Stimulated activated CD4-positive, alpha-beta T cell treated with anti-CD3 and anti-CD28 coated beads, Interleukin-4, amount 100 ng/mL, for 4 hours (primary cell): ENCODE measurements around the gene MTMR12.
"Not testable (repeated sequence)": the region's sequence is repeated elsewhere in the genome, so short reads cannot be mapped to it uniquely, and the experiment has no call there.

Experiments
- DNase-seq, 2 experiments: peaks; one replicate each; pipeline ENCODE4 v3.0.0-alpha.2; 2020

The MTMR12 gene

DNA sequence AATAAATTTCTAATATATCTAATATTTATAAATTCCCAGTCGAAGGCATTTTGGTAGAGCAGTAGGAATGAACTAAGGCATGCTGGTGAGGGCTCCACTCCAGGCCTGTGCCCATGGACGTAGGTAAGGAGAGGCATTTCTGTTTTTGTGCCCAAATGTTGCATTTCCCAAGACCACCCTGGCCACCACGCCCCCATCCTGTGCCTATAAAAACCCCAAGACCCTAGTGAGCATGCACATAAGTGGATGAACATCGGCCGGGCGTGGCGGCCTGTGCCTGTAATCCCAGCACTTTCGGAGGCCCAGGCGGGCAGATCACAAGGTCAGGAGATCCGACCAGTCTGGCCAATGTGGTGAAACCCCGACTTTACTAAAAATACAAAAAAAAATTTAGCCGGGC, 10.1 kb upstream of the MTMR12 start:
- no peak for DNase-seq

DNA sequence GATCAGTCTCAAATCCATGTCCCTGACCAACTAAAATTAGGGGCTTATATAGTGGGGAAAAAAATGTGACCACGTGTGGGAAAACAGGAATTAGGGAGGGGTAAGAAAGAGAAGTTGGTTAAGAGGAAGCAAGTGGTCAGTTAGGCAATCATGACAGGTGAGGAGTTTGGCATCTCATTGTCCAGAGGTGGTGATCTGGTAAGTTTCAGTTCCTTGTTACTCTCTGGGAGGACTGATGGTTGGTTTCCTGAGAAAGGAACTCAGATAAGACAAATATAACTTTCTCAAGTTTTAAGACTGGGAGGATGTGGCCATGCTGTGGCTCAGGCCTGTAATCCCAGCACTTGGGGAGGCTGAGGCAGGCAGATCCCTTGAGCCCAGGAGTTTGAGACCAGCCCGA, 9.0 kb upstream of the MTMR12 start:
- not testable (repeated sequence) for DNase-seq

DNA sequence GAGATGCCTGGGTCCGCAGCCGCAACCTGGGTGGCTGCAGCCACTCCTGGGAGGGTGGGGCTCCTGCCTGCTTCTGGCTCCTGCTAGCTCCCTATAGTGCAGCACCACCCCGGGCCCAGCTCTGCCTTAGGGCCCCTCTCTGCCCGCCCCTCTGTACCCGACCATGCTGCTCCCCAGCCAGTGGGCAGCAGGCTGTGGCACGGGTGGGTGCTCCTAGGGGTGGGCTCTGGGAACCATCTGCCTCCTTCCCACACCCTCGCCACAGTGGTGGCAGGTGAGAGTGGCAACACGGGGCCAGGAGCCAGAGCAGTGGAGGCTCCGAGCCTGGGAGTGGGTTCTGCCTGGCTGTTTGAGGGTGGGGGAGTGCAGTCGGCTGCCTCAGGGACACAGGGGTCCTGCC, 7.8 kb upstream of the MTMR12 start:
- DNase-seq = no peak

DNA sequence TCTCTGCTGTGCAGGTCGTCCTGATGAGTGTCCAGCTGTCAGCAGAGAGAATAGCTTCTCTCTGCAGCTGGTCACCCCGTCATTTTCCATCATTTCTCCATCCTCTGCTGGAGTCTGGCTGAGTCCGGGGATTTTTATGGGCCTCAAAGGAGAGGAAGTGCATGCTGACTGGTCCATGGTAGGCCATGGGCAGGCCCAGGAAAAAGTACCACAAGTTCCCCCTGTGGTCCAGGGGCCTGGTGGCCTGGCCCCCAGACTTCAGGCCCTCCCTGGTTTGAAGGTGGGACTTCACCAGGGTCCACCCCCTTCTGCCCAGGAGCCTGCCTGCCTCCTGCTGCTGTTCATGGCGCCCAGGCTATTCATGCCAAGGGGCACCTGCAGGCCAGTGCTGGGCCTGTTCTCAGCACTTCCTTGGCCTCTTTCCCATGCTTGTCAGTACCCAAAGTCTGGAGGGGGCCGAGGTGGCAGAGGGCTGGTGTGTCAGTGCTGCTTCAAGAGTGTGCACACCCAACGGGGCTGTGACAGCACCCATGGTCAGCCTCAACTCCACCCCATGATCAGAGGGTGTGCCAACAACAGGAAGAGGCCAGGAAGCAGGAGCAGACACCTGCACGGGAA, 7.3 kb upstream of the MTMR12 start:
- no peak for DNase-seq

DNA sequence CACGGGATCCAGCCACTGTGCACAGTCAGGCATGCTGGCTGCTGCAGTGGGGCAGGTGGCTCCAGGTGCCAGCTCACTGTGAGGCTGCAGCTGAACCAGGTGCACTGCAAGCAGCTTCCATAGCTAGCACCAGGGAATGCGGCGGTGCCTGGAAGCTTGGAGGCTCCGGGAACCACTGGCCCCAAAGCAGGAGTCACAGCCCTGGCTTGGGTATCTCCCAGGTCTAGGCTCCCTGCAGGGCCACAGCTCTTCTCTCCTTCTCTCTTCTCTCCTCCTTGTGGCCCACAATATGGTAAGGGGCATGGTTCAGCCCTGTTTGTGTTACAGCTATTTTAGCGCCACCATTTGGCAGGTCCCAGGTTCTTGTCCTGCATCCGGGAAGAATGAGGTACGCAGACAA, 6.7 kb upstream of the MTMR12 start:
- no peak for DNase-seq

DNA sequence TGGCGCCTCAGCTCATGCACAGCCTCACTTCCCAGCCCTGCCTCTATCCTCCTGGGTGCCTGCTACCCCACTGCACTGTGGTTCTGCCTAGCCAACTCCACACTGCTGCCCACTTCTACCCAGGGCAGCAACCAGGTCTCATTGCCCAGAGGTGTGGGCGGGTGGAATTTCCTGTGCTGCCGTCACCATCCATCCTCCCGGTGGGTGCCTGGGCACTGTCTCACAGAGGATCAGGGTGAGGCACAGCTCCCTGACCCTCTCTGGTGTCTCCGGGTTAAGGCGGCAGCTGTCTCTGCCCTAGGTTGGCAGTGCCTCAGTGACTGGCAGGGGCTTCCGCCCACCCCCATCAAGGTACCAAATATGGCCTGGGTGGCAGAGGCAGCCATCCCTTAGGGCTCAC, 4.3 kb upstream of the MTMR12 start:
- DNase-seq = no peak

DNA sequence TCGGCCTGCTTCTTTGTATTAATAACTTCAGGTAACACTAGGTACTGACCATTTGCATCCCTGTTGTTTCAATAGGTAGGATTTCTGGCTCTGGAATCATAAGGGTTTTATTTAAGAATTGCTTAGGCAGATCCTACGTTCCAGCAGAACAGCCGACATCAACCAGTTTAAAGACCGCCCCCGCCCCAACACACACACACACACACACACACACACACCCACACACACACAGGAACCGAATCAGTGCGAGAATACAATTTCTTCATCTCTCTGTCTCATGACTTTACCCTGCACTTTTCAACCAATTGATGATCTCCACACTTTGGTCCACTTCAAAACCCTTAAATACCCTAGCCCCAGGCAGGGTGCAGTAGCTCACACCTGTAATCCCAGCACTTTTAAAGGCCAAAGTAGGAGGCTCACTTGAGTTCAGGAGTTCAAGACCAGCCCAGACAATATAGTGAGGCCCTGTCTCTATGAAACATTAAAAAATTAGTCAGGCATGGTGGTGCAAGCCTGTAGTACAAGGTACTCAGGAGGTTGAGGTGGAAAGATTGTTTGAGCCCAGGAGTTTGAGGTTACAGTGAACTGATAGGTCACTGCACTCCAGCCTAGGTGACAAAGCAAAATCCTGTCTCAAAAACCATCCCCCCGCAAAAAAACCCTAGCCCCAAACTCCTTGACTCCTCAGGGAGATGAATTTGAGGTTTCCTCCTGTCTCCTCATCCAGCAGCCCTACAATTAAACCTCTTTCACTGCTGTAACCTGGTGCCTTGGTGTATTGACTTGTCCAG, 2.7 kb upstream of the MTMR12 start:
- DNase-seq = no peak

DNA sequence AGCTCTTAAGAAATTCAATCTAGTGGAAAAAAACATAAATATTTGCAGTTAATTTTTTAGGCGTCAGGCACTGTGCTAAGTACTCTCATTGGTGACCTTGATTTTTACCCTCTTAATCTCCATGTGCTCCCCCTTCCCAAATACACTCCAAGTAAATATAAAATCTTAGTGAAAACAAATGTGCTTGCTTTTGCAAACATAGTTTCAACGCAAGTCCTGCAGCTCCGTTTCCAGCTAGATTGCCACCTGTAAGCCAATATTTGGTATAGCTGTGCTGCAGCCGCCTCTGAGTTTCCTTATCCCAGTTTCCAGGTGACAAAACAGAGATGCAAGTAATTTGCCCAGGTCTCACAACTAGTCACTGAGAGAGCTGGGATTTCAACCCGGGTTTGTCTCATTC, 1.9 kb upstream of the MTMR12 start:
- no peak for DNase-seq

DNA sequence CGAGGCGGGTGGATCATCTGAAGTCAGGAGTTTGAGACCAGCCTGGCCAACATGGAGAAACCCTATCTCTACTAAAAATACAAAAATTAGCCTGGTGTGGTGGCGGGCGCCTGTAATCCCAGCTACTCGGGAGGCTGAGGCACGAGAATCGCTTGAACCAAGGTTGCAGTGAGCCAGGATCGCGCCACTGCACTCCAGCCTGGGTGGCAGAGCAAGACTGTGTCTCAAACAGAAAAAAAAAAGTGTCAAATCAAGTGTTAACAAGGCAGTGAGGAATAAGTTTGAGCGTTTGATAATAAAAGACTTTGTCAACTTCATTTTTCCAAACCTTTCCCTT, 1.4 kb upstream of the MTMR12 start:
- not testable (repeated sequence) for DNase-seq

DNA sequence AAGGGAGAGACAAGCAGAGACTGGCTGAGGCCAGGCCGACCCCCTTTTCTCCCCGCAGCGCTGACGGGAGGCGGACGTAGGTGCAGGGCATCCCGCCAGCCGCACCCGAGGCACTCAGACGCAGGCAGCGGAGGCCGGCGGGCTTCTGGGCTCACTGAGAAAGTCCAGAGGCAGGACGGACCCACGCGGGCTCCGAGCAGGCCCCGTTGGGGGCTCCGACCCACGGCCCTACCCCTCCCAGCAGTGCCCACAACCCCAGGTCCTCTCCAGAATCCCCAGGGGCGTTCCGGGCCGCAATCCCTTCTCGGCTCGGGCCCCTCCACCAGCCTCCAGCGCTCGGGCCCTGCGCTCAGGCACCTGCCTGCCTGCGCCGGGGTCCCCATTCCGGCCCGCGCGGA, 543 bp downstream of the MTMR12 start:
- DNase-seq = peak; percentile 19 to 46

DNA sequence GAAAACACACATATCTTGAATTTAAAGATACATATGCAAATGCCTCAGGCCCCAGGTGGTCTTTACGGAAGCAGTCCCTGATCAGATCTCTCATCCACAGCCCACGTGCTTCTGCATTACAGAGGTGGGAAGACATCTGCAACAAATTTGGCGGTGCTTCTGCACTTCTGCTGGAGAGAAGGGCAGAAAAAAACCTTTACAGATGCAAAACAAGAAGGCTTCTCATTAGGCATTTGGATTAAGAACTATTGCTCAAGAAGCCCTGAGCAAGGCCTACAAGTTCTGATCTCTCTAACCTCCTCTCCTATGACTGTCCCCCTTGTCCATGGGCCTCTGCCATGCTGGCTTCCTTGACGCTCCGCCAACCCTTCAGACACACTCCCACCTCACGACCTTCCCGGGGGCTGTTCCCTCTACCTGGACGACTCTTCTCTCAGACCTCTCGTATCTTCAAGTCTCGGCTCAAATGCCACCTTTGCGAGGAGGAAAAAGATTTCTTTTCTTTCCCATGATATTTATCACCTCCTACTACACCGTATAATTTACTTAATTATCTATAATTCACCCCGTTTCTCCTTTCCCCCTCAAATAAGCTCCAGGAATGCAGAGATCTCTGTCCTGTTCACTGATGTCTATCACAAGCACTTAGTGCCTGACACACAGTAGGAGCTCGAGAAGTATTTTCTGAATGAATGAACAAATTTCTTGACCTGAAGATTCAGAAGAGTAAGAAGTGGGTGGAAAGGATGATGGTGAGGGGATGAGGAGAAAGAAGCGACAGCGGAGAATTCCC, 1.1 kb downstream of the MTMR12 start:
- no peak for DNase-seq

DNA sequence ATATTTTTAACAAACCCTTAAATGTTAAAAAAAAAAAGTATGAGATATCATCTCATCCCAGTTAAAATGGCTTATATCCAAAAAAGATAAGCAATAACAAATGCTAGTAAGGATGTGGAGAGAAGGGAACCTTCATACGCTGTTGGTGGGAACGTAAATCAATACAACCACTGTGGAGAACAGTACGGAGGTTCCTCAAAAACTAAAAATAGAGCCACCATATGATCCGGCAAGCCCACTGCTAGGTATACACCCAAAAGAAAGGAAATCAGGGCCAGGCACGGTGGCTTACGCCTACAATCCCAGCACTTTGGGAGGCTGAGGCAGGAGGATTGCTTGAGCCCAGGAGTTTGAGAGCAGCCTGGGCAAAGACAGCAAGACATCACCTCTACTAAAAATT, 3.0 kb downstream of the MTMR12 start:
- no peak for DNase-seq

DNA sequence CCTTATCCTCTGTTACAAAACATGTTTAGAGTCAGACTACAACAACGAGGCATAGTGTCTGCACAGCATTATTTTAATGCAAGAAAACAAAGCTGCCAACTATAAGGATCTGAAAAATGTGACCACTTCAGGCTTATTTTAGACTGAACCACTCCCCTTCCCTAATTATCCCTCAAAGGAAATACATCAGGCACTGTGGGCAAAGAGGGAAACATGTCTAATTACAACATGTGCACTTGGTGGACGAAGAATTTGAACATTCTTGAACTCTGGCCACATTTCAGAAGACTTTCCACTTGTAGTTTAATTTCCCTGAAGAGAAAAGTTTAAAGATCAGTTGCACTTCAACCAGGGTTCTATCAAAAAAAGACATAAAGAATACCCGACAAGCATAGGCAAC, 3.8 kb downstream of the MTMR12 start:
- DNase-seq = no peak

DNA sequence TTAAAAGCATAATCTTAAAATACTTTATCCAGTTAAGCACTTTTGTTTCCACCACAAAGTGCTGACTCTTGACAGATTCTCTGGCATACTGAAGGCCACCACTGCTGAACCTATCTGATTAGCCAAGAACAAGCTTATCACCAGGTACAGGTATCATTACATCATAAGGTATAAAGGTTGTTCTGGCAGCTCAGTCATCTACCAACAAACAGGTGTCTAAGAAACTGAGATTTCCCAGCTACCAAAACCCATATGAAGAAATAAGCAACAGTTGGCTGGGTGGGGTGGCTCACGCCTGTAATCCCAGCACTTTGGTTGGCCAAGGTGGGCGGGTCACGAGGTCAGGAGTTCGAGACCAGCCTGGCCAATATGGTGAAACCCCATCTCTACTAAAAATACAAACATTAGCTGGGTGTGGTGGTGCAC, 5.0 kb downstream of the MTMR12 start:
- DNase-seq = no peak

DNA sequence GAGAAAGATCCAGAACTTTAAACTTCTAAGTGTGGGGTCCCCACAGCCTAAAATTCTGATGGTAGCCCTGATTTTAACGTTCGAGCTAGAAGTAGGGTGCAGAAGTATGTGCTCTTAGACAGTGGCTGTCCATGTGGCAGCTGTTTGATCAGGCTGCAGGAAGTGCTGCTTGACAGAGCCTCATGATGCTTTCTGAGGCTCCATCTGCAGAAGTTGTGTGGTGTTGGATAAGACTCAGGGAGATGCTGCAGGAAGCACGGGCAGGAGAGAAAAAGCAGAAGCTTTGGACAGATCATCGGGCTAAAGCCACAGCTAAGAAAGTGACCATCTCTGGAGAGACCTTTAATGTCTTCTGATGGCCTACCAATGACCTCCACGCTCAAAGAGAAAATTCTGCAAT, 8.1 kb downstream of the MTMR12 start:
- DNase-seq = no peak

DNA sequence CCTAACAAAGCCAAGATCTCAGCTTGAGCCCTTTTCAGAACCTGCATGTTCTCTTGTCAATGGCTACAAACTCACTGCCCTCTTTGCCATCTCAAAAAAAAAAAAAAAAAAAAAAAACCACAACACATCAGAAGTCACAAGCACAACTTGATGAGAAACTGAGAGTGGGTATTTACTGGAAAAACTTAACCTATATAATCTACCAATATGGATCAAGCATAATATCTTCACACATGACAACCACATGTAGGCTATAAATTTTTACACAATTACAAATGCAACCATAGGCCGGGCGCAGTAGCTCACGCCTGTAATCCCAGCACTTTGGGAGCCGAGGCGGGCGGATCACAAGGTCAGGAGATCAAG, 9.0 kb downstream of the MTMR12 start:
- DNase-seq = no peak

DNA sequence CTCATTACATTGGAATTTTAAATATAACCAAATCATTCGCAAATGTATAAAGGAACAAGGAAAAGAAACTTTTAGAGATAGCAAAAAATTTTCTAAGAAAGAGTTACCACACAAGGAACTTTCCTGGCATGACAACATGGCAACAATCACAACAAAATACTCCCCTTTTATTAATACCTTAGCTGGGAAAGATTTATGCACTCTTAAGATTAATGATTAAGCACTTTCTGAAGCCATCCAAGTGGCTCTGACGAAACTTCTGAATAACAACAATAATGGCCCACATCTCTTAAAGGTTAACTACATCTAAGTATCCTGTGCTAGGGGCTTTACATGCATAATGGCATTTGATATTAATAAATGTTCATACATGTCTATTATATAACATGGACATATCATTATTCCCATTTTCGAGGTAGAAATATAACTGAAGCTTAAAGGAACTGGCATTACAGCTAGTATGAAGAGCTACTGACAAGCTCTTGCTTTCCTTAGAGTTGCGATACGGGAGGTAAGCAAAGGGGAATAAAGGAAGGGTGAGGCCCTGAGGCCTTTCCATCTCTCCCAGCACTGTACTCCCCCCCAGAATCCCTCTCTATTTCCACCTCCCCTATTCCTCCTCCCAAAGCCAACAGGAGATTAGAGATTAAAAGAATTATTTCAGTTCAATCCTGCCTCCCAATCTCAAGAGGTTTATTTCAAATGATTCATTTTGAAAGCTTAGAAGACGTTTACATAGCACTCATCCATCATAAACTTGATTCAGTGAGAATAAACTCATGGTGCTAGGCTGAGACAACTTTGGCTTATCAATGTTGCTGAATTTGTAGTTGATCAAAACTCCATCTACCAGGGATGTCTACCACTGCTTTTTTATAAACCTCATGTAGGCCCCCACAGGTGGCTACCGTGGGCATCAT, 9.6 kb downstream of the MTMR12 start:
- DNase-seq = no peak

DNA sequence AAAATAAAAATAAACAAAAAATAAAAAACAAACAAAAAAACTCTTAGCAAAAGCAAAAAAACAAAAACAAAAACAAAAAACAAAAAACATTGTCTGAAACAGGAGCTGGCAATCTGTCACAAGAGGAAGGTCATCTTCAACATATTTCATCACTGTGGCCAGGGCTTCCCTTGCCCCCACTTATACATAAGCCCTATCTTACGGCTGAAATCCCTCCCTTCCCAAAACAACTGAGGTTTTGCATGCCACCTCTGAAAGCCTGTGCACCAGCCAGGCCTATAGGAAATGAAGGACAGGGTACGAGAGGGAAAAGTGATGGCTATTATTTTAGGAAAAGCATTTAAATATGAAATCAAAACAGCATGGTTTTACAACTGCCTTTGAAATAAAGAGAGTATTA, 10.8 kb downstream of the MTMR12 start:
- no peak for DNase-seq

DNA sequence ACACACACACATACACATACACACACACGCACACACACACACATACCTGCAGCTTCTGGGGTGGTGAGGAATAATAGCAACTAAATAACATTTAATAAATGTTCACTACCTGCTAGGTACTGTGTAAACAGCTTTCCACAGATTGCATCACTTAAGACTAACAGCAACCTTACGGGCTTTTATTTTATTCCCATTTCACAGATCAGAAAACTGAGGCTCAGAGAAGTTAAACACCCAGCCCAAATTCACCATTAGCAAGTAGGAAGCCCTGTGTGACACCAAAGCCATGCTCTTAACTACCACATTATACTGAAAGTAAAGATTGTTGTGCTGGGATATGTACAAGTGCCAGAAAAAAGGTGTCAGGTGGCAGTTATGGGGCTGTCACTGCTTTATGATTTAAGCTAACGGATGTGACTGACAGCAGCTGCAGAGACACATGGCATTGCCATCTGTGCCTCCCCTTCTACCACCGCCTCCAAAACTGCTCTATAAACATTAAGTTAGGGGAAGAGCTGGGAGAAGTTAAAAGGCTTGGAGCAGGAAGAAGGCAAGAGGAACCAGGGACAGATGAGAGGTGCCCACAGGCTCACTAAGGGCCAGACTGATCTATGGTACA, 13.6 kb downstream of the MTMR12 start:
- DNase-seq = no peak

DNA sequence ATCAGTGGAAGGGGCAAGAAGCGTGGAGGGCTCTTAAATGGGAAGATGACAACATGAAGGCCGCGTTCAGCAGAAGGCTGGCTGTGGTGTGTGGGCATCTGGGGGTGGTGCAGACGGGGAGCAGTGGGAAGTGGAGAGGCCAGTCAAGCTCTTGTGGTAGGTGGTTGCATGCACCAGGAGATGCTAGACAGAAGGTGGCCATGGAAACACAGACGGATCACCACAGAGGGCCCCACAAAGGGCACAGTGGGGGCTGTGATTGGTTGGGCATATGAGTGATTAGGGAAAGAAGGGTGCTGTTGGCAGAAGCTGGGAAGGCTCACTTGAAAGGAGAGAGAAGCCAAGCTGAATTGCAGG, 14.7 kb downstream of the MTMR12 start:
- no peak for DNase-seq

DNA sequence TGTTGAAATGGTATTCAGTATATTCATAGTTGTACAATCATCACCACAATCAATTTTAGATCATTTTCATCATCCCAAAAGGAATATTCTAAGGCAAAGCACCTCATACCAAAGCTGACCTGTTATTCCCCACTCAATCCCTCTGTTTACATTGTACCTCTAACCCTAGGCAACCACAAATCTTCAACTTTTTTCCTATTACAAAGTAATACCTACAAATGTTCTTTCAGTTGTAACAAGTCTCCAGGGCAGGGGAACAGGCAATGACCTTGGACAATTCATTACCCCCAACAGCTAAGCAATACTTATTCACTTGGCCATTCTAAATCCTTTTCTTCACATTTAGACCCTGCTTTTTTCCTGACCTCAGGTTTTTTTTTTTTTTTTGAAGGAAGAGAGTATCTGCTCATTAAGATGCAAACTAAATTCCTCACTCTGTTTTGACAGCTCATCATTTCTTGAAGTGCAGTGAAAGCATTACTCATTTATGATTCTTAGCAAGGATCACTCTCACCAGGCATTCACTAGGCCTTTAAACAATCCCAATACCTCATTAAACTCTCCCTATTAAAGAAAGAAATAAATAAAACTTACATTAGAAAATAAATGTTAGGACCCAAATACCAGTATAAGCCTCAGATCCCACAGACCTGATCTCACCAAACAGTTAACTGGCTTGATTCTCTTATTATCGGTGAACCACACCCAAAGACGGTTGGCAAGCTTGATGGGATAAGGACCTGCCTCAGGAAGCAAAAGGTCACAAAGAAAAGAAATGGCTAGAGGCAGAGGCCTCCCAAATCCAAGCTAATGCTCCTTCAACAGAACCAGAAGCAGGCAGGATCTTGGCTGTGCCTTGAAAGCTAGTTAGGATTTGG, 15.3 kb downstream of the MTMR12 start:
- no peak for DNase-seq
